GM18873 (cell line): ENCODE measurements around the gene PPP6C.

Source experiments
- ATAC-seq: cut with Tn5 transposase; IDR thresholded peaks from one replicate; pipeline ENCODE4 v1.9.1; 2021; ENCODE audit warnings: mild to moderate bottlenecking, moderate library complexity, moderate number of reproducible peaks; ENCODE audit not compliant: unreplicated experiment, low FRiP score

The PPP6C gene

DNA sequence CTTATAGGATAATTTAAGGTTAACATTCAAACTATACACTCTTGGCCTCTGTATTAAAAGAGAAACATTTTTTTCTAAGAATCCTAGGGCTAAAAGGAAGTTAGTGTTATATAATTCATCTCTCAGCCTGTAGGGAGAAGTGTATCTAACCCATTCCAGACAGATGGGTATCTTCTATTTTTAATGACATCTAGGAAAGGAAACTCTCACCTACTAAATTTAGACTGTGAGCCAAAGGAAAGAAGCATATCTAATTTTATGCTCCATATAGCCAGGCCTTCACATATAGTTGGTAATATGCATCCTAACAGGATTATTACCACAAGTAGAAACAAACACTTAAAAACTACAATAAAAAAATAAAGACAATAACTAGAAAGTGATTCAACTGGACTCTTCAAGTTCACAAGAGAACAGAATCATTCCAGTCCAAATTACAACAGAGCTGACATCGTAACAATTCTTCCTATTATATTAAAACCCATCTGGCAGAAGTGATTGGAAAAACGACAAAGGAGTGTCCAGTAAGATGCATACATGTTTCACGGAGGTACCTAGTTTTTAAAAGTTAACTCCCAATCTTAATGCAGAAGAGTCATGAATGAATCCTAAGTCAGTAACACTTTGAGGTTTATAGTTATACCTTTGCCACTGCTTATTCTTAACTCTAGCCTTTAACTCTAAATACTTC lies 85.7 kb downstream of the PPP6C start:
- ATAC-seq = no peak

DNA sequence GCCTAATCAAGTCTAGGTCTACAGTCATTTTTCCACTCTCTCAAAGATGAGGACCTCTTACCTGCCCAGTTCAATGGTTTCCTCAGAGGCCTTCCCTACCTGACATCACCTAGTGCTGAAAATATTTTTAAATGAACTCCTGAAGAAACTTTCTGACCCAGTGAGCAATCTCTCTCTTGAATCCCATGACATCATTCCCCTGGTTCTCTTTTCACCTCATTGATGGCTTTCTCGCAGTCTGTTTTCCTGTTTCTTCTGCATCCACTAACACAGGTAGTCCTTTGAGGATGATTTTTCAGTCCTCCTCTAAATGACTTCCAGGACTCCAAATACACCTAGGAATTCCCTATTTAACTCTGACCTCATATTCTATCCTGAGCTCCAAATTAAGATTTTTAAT lies 86.6 kb downstream of the PPP6C start:
- ATAC-seq = no peak

GRCh38 chr9:125100822-125101221 lies 88.8 kb downstream of the PPP6C start:
- ATAC-seq = no peak

DNA sequence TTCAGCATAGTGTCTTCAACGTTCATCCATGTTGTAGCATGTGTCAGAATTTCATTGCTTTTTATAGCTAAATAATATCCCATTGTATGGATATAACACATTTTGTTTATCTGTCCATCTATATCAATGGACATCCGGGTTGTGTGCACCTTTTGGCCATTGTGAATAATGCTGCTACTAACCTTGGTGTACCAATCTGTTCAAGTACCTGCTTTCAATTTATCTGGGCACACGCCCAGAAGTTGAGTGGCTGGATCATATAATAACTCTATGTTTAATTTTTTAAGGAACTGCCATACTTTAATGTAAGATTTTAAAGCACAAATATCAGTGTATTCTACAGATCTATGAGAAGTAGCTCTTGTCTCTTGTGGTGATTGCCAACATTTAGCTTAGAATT lies 89.8 kb downstream of the PPP6C start:
- ATAC-seq = no peak
